Measurements from ENCODE around the gene FAM236A. TPM values are rescaled to one million over a fixed set of nuclear protein-coding genes. Genes with fewer than 3 reads are reported as not detected.
"Not testable (repeated sequence)": the region's sequence is repeated elsewhere in the genome, so short reads cannot be mapped to it uniquely, and the experiment has no call there.

The FAM236A gene
- polyA plus RNA-seq, 3 donors, result not detected

GRCh38 chrX:72974885-72975284 lies 36.9 kb downstream of the FAM236A start:
- H3K9me3 Mint-ChIP-seq; H3K9me3 ChIP-seq (replicated peaks in 1 of 2; ENCODE audit: control insufficient read depth in 1 of 2, insufficient read depth in 1 of 2, low read length in 2 of 2); H3K27ac ChIP-seq (ENCODE audit: low read depth in 1 of 2, low read length in 2 of 2); DNase-seq; H3K27ac Mint-ChIP-seq; H3K79me2 ChIP-seq (ENCODE audit: insufficient read depth, low read length); H3K4me3 Mint-ChIP-seq; intact Hi-C loops (cut with micrococcal nuclease); H3K27me3 Mint-ChIP-seq (ENCODE audit: low read depth in 3 of 3); H3K27me3 ChIP-seq (ENCODE audit: control insufficient read depth in 2 of 2, insufficient read depth in 2 of 2, low read length in 2 of 2); H3K4me2 ChIP-seq (replicated peaks; ENCODE audit: extremely low read depth, low read length, poor library complexity, severe bottlenecking); H4K20me1 ChIP-seq (ENCODE audit: insufficient read depth, low read length); H3K36me3 Mint-ChIP-seq; H2AFZ ChIP-seq (ENCODE audit: insufficient read depth, low read depth, low read length, poor library complexity, severe bottlenecking); H3K36me3 ChIP-seq (replicated peaks in 1 of 2; ENCODE audit: control insufficient read depth in 1 of 2, insufficient read depth in 2 of 2, low read length in 2 of 2); H3K4me1 Mint-ChIP-seq; H3K4me1 ChIP-seq (ENCODE audit: control insufficient read depth in 1 of 2, insufficient read depth in 2 of 2, low read length in 2 of 2); H3K4me3 ChIP-seq (replicated peaks in 1 of 3; ENCODE audit: low read depth in 2 of 3, low read length in 3 of 3); H3K9ac ChIP-seq (ENCODE audit: insufficient read depth, low read length, poor library complexity, severe bottlenecking): not testable (repeated sequence)
- WGBS (ENCODE audit: insufficient coverage), result no CpG with 5 or more reads among the region's 7 CpGs

DNA sequence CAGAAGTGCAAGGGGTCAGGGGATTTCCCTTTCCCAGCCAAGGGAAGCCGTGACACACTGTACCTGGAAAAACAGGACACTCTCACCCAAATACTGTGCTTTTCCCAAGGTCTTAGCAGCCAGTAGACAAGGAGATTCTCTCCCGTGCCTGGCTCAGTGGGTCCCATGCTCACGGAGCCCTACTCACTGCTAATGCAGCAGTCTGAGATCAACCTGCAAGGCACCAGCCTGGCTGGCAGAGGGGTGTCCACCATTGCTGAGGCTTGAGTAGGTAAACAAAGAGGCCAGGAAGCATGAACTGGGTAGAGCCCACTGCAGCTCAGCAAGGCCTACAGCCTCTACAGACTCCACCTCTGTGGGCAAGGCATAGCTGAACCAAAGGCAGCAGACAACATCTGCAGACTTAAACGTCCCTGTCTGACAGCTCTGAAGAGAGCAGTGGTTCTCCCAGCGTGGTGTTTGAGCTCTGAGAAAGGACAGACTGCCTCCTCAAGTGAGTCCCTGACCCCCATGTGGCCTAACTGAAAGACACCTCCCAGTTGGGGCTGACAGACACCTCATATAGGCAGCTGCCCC lies 43.0 kb downstream of the FAM236A start:
- H3K9ac ChIP-seq (ENCODE audit: insufficient read depth, low read length, poor library complexity, severe bottlenecking); DNase-seq; H3K79me2 ChIP-seq (ENCODE audit: insufficient read depth, low read length); H3K27me3 ChIP-seq (ENCODE audit: control insufficient read depth in 2 of 2, insufficient read depth in 2 of 2, low read length in 2 of 2); intact Hi-C loops (cut with micrococcal nuclease); H2AFZ ChIP-seq (ENCODE audit: insufficient read depth, low read depth, low read length, poor library complexity, severe bottlenecking); H3K4me1 ChIP-seq (ENCODE audit: control insufficient read depth in 1 of 2, insufficient read depth in 2 of 2, low read length in 2 of 2); H3K4me3 Mint-ChIP-seq; H3K36me3 ChIP-seq (replicated peaks in 1 of 2; ENCODE audit: control insufficient read depth in 1 of 2, insufficient read depth in 2 of 2, low read length in 2 of 2); H3K27ac Mint-ChIP-seq; H3K27ac ChIP-seq (ENCODE audit: low read depth in 1 of 2, low read length in 2 of 2); H3K4me3 ChIP-seq (replicated peaks in 1 of 3; ENCODE audit: low read depth in 2 of 3, low read length in 3 of 3); H3K4me2 ChIP-seq (replicated peaks; ENCODE audit: extremely low read depth, low read length, poor library complexity, severe bottlenecking); H4K20me1 ChIP-seq (ENCODE audit: insufficient read depth, low read length); H3K9me3 ChIP-seq (replicated peaks in 1 of 2; ENCODE audit: control insufficient read depth in 1 of 2, insufficient read depth in 1 of 2, low read length in 2 of 2); H3K27me3 Mint-ChIP-seq (ENCODE audit: low read depth in 3 of 3); H3K9me3 Mint-ChIP-seq; H3K4me1 Mint-ChIP-seq; H3K36me3 Mint-ChIP-seq: not testable (repeated sequence)
- WGBS (ENCODE audit: insufficient coverage), result 81% methylated on average over 3 of the region's 5 CpGs

Other genes starting within 250 kb of the FAM236A start
- under 1 TPM in 1 of 3 donors, not detected in 2; 0.01 TPM for gene PHKA1, start 223.9 kb upstream of the FAM236A start, polyA plus RNA-seq
- not detected for gene DMRTC1B, start 161.3 kb upstream of the FAM236A start, polyA plus RNA-seq
- not detected for gene FAM236B, start 155.5 kb upstream of the FAM236A start, polyA plus RNA-seq
- gene FAM236D, start 130.0 kb upstream of the FAM236A start, polyA plus RNA-seq, result not detected
- gene FAM236C, start 25.6 kb upstream of the FAM236A start, polyA plus RNA-seq, result not detected
- gene DMRTC1, start 5.6 kb downstream of the FAM236A start, polyA plus RNA-seq, result not detected
- not detected for gene PABPC1L2B, start 64.7 kb downstream of the FAM236A start, polyA plus RNA-seq
- not detected for gene PABPC1L2A, start 141.3 kb downstream of the FAM236A start, polyA plus RNA-seq